ENCODE data around the gene PARD3.

The PARD3 gene

GRCh38 chr10:34653530-34653929 is 161.6 kb downstream of the PARD3 start:
- TF ChIP-seq POLR2AphosphoS5 (IDR thresholded peaks at IDR 0.05; ENCODE audit: low read depth, low read length): no peak
- TF ChIP-seq FOXP2 (optimal IDR thresholded peaks at IDR 0.05; ENCODE audit: borderline replicate concordance, extremely low read depth, extremely low read length, insufficient read depth): no peak
- TF ChIP-seq REST (IDR thresholded peaks at IDR 0.05; ENCODE audit: insufficient read depth in 1 of 2, low read depth in 2 of 2, low read length in 2 of 2): no peak
- TF ChIP-seq TAF1 (IDR thresholded peaks at IDR 0.05; ENCODE audit: borderline replicate concordance, insufficient read depth, low read length): no peak
- TF ChIP-seq SIN3A (IDR thresholded peaks at IDR 0.05; ENCODE audit: borderline replicate concordance, insufficient read depth, low read length): no peak

DNA sequence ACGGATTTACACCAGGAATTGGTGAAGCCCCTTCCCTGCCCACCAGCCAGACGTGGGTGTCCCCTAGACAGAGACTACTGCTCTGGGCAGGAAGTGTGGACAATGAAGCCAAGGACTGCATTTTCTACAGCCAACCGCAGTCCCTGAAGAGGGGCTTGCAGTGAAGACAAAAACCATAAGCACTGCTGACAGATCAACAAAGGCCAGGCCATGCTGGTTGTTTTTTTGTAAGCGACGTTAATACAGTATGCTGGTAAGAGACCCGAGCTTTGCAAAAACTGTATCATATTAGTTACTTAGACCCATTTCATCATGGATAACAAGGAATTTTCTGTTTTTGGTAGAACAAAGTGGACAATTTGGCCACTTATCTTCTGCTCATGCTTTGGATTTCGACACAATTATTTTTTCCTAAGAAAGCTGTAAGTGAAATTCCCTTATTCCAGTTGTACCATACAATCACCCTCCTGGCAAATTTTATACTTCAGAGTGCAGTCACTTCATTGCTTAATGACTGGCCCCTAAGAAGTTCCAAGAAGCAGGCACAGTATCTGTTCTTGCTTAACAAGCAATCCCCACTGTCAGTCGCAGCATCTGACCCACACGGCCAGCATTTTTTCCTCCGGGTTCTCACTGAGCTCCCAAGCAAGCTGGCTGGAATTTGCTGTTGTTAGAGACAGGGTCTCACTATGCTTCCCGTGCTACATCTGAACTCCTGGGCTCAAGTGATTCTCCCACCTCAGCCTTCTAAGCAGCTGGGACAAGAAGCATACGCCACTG is 163.5 kb downstream of the PARD3 start:
- TF ChIP-seq REST (IDR thresholded peaks at IDR 0.05; ENCODE audit: insufficient read depth in 1 of 2, low read depth in 2 of 2, low read length in 2 of 2) (no peak), POLR2AphosphoS5 (IDR thresholded peaks at IDR 0.05; ENCODE audit: low read depth, low read length) (no peak), FOXP2 (optimal IDR thresholded peaks at IDR 0.05; ENCODE audit: borderline replicate concordance, extremely low read depth, extremely low read length, insufficient read depth) (no peak), TAF1 (IDR thresholded peaks at IDR 0.05; ENCODE audit: borderline replicate concordance, insufficient read depth, low read length) (no peak), SIN3A (IDR thresholded peaks at IDR 0.05; ENCODE audit: borderline replicate concordance, insufficient read depth, low read length) (no peak)

GRCh38 chr10:34650156-34650555 is 164.9 kb downstream of the PARD3 start:
- TF ChIP-seq FOXP2 (optimal IDR thresholded peaks at IDR 0.05; ENCODE audit: borderline replicate concordance, extremely low read depth, extremely low read length, insufficient read depth): no peak
- TF ChIP-seq POLR2AphosphoS5 (IDR thresholded peaks at IDR 0.05; ENCODE audit: low read depth, low read length): no peak
- no peak for TF ChIP-seq TAF1 (IDR thresholded peaks at IDR 0.05; ENCODE audit: borderline replicate concordance, insufficient read depth, low read length)
- no peak for TF ChIP-seq SIN3A (IDR thresholded peaks at IDR 0.05; ENCODE audit: borderline replicate concordance, insufficient read depth, low read length)
- TF ChIP-seq REST (IDR thresholded peaks at IDR 0.05; ENCODE audit: insufficient read depth in 1 of 2, low read depth in 2 of 2, low read length in 2 of 2): no peak

GRCh38 chr10:34649385-34649784 is 165.7 kb downstream of the PARD3 start:
- TF ChIP-seq FOXP2 (optimal IDR thresholded peaks at IDR 0.05; ENCODE audit: borderline replicate concordance, extremely low read depth, extremely low read length, insufficient read depth) (no peak), POLR2AphosphoS5 (IDR thresholded peaks at IDR 0.05; ENCODE audit: low read depth, low read length) (no peak), REST (IDR thresholded peaks at IDR 0.05; ENCODE audit: insufficient read depth in 1 of 2, low read depth in 2 of 2, low read length in 2 of 2) (no peak), TAF1 (IDR thresholded peaks at IDR 0.05; ENCODE audit: borderline replicate concordance, insufficient read depth, low read length) (no peak), SIN3A (IDR thresholded peaks at IDR 0.05; ENCODE audit: borderline replicate concordance, insufficient read depth, low read length) (no peak)
